ENCODE measurements around the gene SEMA4C.
"Not testable (repeated sequence)": the region's sequence is repeated elsewhere in the genome, so short reads cannot be mapped to it uniquely, and the experiment has no call there.

The SEMA4C gene

GRCh38 chr2:96866986-96867755 is 2.7 kb downstream of the SEMA4C start:
- H3K9me3 ChIP-seq (ENCODE audit: low read depth, low read length): no peaks in the 10 kb centered on the region
- H3K4me3 ChIP-seq: no peak overlapping the region
- peak overlapping the region; percentile 55; the same call in 1 of the 2 replicates for H3K27ac ChIP-seq
- H3K9ac ChIP-seq (ENCODE audit: insufficient read length): no peak overlapping the region
- peaks cover 38% of the 10 kb centered on the region; the same call in 1 of the 2 replicates for H3K36me3 ChIP-seq (ENCODE audit: insufficient read depth, low read length)
- no peak for DNase-seq (ENCODE audit: low read depth, low spot score)
- TF ChIP-seq EZH2 (IDR thresholded peaks at IDR 0.05) (no peak), POLR2AphosphoS5 (IDR thresholded peaks at IDR 0.05; ENCODE audit: borderline replicate concordance, low read depth, low read length) (no peak), FOXP2 (optimal IDR thresholded peaks at IDR 0.05; ENCODE audit: control extremely low read depth, extremely low read length, insufficient read depth) (no peak)

GRCh38 chr2:96866586-96866985 is 3.3 kb downstream of the SEMA4C start:
- H3K9ac ChIP-seq (ENCODE audit: insufficient read length): no peak overlapping the region
- DNase-seq (ENCODE audit: low read depth, low spot score): no peak
- no peak overlapping the region for H3K4me3 ChIP-seq
- H3K27ac ChIP-seq: no peak overlapping the region
- peaks cover 40% of the 10 kb centered on the region; the same call in 1 of the 2 replicates for H3K36me3 ChIP-seq (ENCODE audit: insufficient read depth, low read length)
- H3K9me3 ChIP-seq (ENCODE audit: low read depth, low read length): no peaks in the 10 kb centered on the region
- TF ChIP-seq EZH2 (IDR thresholded peaks at IDR 0.05) (no peak), POLR2AphosphoS5 (IDR thresholded peaks at IDR 0.05; ENCODE audit: borderline replicate concordance, low read depth, low read length) (no peak), FOXP2 (optimal IDR thresholded peaks at IDR 0.05; ENCODE audit: control extremely low read depth, extremely low read length, insufficient read depth) (no peak)

DNA sequence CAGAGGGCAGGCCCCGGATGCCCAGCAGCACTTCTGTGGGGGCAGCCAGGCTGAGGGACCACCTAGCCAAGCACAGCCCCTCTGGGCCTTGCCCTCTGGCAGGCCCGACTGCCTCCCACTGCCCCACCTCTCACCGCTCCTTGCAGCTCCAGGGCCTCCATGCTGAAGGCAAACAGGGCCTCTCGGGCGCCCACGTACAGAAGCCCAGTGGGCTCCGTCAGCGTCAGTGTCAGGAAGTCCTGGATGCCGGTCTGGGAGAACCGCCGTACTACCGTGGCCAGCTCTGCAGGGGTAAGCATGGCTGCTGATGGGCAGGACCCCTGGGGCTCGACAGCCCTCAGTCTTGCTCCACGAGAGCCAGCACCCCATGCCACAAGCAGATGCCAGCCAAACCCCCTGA is 3.7 kb downstream of the SEMA4C start:
- no peak overlapping the region for H3K4me3 ChIP-seq
- peaks cover 44% of the 10 kb centered on the region; the same call in 1 of the 2 replicates for H3K36me3 ChIP-seq (ENCODE audit: insufficient read depth, low read length)
- no peak overlapping the region for H3K27ac ChIP-seq
- H3K9me3 ChIP-seq (ENCODE audit: low read depth, low read length): no peaks in the 10 kb centered on the region
- no peak for DNase-seq (ENCODE audit: low read depth, low spot score)
- no peak for TF ChIP-seq EZH2 (IDR thresholded peaks at IDR 0.05)
- TF ChIP-seq POLR2AphosphoS5 (IDR thresholded peaks at IDR 0.05; ENCODE audit: borderline replicate concordance, low read depth, low read length): no peak
- TF ChIP-seq FOXP2 (optimal IDR thresholded peaks at IDR 0.05; ENCODE audit: control extremely low read depth, extremely low read length, insufficient read depth): no peak
- no peak overlapping the region for H3K9ac ChIP-seq (ENCODE audit: insufficient read length)

- TF ChIP-seq FOXP2 (optimal IDR thresholded peaks at IDR 0.05; ENCODE audit: control extremely low read depth, extremely low read length, insufficient read depth) (no peak), EZH2 (IDR thresholded peaks at IDR 0.05) (no peak), POLR2AphosphoS5 (IDR thresholded peaks at IDR 0.05; ENCODE audit: borderline replicate concordance, low read depth, low read length) (no peak)
- no peak for DNase-seq (ENCODE audit: low read depth, low spot score)
- Histone ChIP-seq H3K9me3 (ENCODE audit: low read depth, low read length) (no peaks in the 10 kb centered on the region), H3K4me3 (no peak overlapping the region), H3K36me3 (ENCODE audit: insufficient read depth, low read length) (peaks cover 47% of the 10 kb centered on the region; the same call in 1 of the 2 replicates), H3K27ac (no peak overlapping the region), H3K9ac (ENCODE audit: insufficient read length) (no peak overlapping the region)
These were observed 4.2 kb downstream of the SEMA4C start for GRCh38 chr2:96865654-96866053.

DNA sequence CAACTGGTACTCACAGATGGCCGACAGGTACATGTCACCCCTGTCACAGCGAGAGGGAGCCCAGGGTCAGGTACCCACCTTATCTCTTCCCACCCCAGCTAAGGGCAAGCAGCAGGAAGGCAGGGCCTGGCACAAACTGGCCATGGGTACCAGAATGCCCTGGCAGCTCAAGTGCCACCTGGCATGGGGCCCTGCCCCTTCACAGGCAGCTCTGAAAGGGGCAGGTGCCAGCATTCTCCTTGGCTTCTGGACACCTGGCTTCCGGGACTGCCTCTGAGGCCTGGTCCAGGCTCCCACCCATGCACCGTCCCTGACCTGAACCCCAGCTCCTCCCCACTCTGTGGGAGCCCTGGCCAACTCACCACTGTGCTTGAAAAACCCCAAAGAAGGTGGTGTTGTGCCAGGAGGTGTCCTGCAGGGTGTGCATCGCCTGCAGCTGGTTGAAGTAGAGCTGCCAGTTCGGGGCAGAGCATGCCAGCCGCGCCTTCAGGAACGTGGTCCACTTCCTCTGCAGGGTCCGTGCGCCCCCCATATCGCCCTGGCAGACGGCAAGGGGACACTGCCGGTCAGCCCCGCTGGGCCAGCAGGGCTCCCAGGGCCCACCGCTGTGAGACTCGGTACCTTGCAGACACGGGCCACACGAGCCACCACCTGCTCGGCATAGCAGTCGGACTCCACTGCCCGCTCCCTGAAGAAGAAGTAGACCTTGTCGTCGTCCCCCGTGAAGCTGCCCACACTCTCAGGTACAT is 5.4 kb downstream of the SEMA4C start:
- no peak for DNase-seq (ENCODE audit: low read depth, low spot score)
- H3K27ac ChIP-seq: no peak overlapping the region
- peaks cover 47% of the 10 kb centered on the region; the same call in 1 of the 2 replicates for H3K36me3 ChIP-seq (ENCODE audit: insufficient read depth, low read length)
- no peak overlapping the region for H3K4me3 ChIP-seq
- H3K9ac ChIP-seq (ENCODE audit: insufficient read length): no peak overlapping the region
- no peak for TF ChIP-seq FOXP2 (optimal IDR thresholded peaks at IDR 0.05; ENCODE audit: control extremely low read depth, extremely low read length, insufficient read depth)
- no peak for TF ChIP-seq POLR2AphosphoS5 (IDR thresholded peaks at IDR 0.05; ENCODE audit: borderline replicate concordance, low read depth, low read length)
- no peak for TF ChIP-seq EZH2 (IDR thresholded peaks at IDR 0.05)
- H3K9me3 ChIP-seq (ENCODE audit: low read depth, low read length): no peaks in the 10 kb centered on the region

GRCh38 chr2:96863575-96864342 is 6.1 kb downstream of the SEMA4C start:
- peaks cover 47% of the 10 kb centered on the region; the same call in 1 of the 2 replicates for H3K36me3 ChIP-seq (ENCODE audit: insufficient read depth, low read length)

GRCh38 chr2:96863056-96863455 is 6.8 kb downstream of the SEMA4C start:
- not testable (repeated sequence) for H3K9ac ChIP-seq (ENCODE audit: insufficient read length); DNase-seq (ENCODE audit: low read depth, low spot score); H3K27ac ChIP-seq; H3K4me3 ChIP-seq; H3K9me3 ChIP-seq (ENCODE audit: low read depth, low read length)
- peaks cover 47% of the 10 kb centered on the region; the same call in 1 of the 2 replicates for H3K36me3 ChIP-seq (ENCODE audit: insufficient read depth, low read length)

More at GRCh38 chr2:96863575-96864342, 6.1 kb downstream of the SEMA4C start:
- H3K9ac ChIP-seq (ENCODE audit: insufficient read length): no peak overlapping the region
- DNase-seq (ENCODE audit: low read depth, low spot score): no peak
- no peak overlapping the region for H3K4me3 ChIP-seq
- TF ChIP-seq EZH2 (IDR thresholded peaks at IDR 0.05): no peak
- no peak for TF ChIP-seq FOXP2 (optimal IDR thresholded peaks at IDR 0.05; ENCODE audit: control extremely low read depth, extremely low read length, insufficient read depth)
- no peak for TF ChIP-seq POLR2AphosphoS5 (IDR thresholded peaks at IDR 0.05; ENCODE audit: borderline replicate concordance, low read depth, low read length)
- H3K27ac ChIP-seq: no peak overlapping the region
- H3K9me3 ChIP-seq (ENCODE audit: low read depth, low read length): no peaks in the 10 kb centered on the region

- TF ChIP-seq EZH2 (IDR thresholded peaks at IDR 0.05): no peak
- no peak for TF ChIP-seq POLR2AphosphoS5 (IDR thresholded peaks at IDR 0.05; ENCODE audit: borderline replicate concordance, low read depth, low read length)
- TF ChIP-seq FOXP2 (optimal IDR thresholded peaks at IDR 0.05; ENCODE audit: control extremely low read depth, extremely low read length, insufficient read depth): no peak
- Histone ChIP-seq H3K9ac (ENCODE audit: insufficient read length) (no peak overlapping the region), H3K9me3 (ENCODE audit: low read depth, low read length) (no peaks in the 10 kb centered on the region), H3K4me3 (no peak overlapping the region), H3K27ac (no peak overlapping the region), H3K36me3 (ENCODE audit: insufficient read depth, low read length) (peaks cover 42% of the 10 kb centered on the region; the same call in 1 of the 2 replicates)
- no peak for DNase-seq (ENCODE audit: low read depth, low spot score)
These were observed 8.8 kb downstream of the SEMA4C start for GRCh38 chr2:96861074-96861473.

Measured in SK-N-MC (cell line).